Measurements from ENCODE around the gene CLCN3.

The CLCN3 gene

DNA sequence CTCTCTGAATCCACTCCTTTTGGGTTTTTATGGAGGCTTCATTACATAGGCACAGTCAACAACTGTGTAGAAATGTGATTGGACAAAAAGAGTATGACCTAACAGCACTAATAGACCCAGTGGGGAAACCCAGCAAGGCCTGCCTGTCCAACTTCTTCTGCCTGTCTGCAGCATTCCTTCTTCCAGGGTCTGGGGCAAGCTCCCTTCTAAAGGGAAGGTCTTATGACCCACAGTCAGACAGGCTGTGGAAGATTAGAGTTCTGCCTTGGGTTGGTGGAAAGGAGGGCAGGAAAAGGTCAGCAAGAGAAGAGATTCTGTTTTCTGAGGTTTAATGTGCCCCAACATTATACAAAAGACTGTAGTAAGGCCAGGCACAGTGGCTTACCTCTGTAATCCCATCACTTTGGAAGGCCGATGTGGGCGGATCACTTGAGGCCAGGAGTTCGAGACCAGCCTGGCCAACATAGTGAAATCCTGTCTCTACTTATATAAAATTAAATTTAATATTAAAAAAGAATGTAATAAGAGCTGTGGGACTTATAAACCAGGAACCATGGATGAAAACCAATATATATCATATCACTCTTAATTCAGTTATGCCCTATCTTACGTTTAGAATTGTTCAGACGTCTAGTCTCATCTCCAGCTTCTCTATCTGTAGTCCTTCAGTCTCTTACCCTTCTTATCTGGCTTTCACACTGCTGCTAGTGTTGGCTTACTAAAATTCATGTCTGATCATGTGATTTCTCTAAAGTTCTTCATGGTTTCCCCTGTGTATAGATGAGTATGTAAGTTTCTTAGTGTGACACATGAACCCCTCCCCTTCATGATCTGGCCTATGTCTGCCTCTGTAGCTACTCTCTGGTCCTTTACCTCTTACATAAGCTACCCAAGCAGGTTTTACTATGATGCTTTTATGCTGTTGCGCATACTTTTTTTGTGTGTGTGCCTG is 6.2 kb downstream of the CLCN3 start:
- H3K9me3 Mint-ChIP-seq = no peaks in the 10 kb centered on the region
- H3K27ac Mint-ChIP-seq = peak overlapping the region; percentile 58
- H3K36me3 Mint-ChIP-seq (ENCODE audit: low read depth) = peaks cover 19% of the 10 kb centered on the region
- H3K27me3 Mint-ChIP-seq = no peaks in the 10 kb centered on the region
- H3K4me1 Mint-ChIP-seq (ENCODE audit: low read depth) = peaks cover 56% of the 10 kb centered on the region
- no peak overlapping the region for H3K4me3 Mint-ChIP-seq

DNA sequence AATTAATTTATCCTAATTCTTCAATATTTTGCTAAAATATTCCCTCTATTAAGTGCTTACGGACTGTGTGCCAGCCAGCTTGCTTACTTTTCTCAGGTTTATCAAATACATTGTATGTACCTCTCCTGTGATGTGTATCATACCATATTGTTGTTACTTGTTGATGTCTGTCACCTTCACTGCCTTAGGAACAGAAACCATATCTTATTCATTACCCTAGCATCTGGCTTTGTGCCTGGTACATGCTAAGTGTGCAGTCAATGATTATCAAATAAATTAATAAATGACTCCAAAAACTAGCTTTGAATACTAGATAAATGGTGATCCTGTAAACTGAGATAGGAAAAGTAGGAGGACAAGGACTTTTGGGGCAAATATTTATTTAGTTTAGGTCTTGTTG is 6.9 kb downstream of the CLCN3 start:
- Mint-ChIP-seq H3K27ac (peak overlapping the region; percentile 19), H3K4me1 (ENCODE audit: low read depth) (peaks cover 49% of the 10 kb centered on the region), H3K9me3 (no peaks in the 10 kb centered on the region), H3K4me3 (no peak overlapping the region), H3K36me3 (ENCODE audit: low read depth) (peaks cover 20% of the 10 kb centered on the region), H3K27me3 (no peaks in the 10 kb centered on the region)

DNA sequence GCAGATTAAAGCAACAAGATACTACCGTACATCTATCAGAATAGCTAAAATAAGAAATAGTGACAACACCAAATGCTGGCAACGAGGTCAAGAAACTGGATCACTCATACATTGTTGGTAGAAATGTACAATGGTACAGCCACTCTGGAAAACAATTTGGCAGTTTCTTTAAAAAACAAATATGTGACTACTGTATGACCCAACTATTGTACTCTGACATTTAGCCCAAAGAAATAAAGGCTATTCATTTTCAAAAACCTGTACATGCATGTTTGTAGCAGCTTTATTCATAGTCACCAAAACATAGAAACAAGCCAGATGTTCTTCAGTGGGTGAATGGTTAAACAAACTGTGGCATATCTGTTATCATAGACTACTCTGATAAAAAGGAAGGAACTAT is 8.2 kb downstream of the CLCN3 start:
- Mint-ChIP-seq H3K27ac (no peak overlapping the region), H3K27me3 (no peaks in the 10 kb centered on the region), H3K9me3 (no peaks in the 10 kb centered on the region), H3K36me3 (ENCODE audit: low read depth) (peaks cover 19% of the 10 kb centered on the region), H3K4me3 (no peak overlapping the region), H3K4me1 (ENCODE audit: low read depth) (peaks cover 36% of the 10 kb centered on the region)

DNA sequence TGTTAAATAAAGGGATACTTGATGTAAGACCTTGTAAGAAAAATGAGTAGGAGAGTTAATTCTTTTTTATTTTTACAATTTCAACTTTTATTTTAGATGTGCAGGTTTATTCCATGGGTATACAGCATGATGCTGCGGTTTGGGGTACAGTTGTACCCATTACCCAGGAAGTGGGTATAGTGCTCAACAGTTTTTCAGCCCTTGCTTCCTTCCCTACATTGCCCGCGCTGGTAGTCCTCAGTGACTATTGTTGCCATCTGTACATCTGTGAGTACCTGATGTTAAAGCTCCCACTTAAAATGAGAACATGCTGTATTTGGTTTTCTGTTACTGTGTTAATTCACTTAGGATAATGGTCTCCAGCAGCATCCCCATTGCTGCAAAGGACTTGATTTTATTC is 9.7 kb downstream of the CLCN3 start:
- Mint-ChIP-seq H3K4me1 (ENCODE audit: low read depth) (peaks cover 36% of the 10 kb centered on the region), H3K27ac (no peak overlapping the region)

DNA sequence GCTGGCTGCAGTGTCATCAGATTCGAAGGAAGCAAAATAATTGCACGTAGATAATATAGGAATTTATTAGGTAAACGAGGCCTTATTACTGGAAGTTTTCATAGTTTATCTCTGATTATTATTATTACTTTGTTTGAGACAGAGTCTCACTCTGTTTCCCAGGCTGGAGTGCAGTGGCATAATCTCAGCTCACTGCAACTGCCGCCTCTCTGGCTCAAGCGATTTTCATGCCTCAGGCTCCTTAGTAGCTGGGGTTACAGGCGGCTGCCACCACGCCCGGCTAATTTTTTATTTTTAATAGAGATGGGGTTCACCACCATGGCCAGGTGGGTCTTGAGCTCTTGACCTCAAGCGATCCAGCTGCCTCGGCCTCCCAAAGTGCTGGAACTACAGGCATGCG is 12.5 kb downstream of the CLCN3 start:
- peaks cover 15% of the 10 kb centered on the region for H3K4me1 Mint-ChIP-seq (ENCODE audit: low read depth)

More for the DNA sequence above, 9.7 kb downstream of the CLCN3 start:
- no peaks in the 10 kb centered on the region for H3K27me3 Mint-ChIP-seq
- peaks cover 14% of the 10 kb centered on the region for H3K36me3 Mint-ChIP-seq (ENCODE audit: low read depth)
- H3K9me3 Mint-ChIP-seq = no peaks in the 10 kb centered on the region
- no peak overlapping the region for H3K4me3 Mint-ChIP-seq

DNA sequence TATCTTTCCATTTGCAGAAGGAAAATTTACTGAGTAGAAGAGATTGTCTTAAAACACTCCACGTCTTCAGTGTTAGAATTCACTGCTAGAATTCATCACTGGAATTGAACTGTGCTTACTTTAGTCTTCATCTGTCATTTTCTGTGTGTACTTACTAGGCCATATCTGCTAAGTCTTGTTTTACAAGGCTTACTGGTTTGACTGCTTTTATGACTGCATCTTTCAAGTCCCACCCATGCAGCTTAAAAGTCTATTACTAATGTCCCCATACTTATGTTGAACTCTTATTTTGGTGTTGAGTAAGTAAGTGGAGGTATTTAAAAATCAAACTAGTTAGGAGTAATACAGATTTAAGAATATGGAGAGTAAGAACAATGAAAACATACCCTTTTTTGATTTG is 14.6 kb downstream of the CLCN3 start:
- peaks cover 7% of the 10 kb centered on the region for H3K4me1 Mint-ChIP-seq (ENCODE audit: low read depth)
- no peak overlapping the region for H3K4me3 Mint-ChIP-seq
- H3K27me3 Mint-ChIP-seq = no peaks in the 10 kb centered on the region
- H3K9me3 Mint-ChIP-seq = no peaks in the 10 kb centered on the region
- H3K36me3 Mint-ChIP-seq (ENCODE audit: low read depth) = peaks cover 32% of the 10 kb centered on the region
- H3K27ac Mint-ChIP-seq = no peak overlapping the region

More for the DNA sequence above, 12.5 kb downstream of the CLCN3 start:
- Mint-ChIP-seq H3K4me3 (no peak overlapping the region), H3K9me3 (no peaks in the 10 kb centered on the region), H3K27ac (no peak overlapping the region), H3K27me3 (no peaks in the 10 kb centered on the region), H3K36me3 (ENCODE audit: low read depth) (peaks cover 22% of the 10 kb centered on the region)

DNA sequence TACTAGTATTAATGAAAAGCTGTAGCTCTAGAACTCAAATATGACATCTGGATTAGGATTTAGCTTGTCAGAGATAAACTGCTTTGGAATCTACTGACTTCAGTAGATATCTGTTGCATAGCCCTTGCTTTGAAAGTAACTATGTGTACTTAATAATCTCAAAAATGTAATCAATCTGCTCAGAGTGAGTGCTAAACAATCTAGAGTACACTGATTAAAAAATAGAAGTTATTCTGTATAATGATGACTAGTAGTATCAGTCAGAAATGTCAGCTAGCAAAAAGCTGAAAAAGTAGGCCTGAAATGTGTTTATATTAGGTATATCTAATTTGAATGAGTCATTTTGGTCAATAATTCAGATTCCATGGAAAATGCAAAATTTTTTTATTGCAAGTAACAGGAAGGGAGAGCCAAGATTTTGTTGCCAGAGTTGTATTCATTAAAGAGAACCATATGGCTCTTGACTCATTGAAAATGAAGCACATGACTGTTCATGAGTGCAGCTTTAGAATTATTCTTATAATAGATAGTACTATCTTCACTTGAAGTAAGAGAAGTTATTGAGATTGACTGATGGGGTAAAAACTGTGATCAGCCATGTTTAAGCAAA is 20.0 kb downstream of the CLCN3 start:
- Mint-ChIP-seq H3K27ac (no peak overlapping the region), H3K27me3 (no peaks in the 10 kb centered on the region), H3K9me3 (no peaks in the 10 kb centered on the region), H3K4me1 (ENCODE audit: low read depth) (no peaks in the 10 kb centered on the region), H3K4me3 (no peak overlapping the region), H3K36me3 (ENCODE audit: low read depth) (peaks cover 50% of the 10 kb centered on the region)

DNA sequence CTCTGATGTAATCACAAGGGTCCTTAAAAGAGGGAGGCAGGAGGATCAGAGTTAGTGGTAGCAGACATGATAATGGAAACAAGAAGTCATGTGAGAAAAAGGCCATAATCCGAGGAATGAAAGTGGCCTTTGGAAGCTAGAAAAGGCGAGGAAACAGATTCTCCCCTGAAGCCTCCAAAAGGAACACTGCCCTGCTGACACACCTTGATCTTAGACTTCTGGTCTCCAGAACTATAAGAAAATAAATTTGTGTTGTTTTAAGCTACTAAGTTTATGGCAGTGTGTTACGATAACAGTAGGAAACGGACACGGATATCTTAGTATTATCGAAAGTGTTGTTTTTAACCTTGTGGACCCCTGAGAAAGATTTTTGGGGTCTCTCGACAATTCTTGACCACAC is 24.4 kb downstream of the CLCN3 start:
- no peaks in the 10 kb centered on the region for H3K9me3 Mint-ChIP-seq
- no peak overlapping the region for H3K4me3 Mint-ChIP-seq
- H3K27me3 Mint-ChIP-seq = no peaks in the 10 kb centered on the region
- no peak overlapping the region for H3K27ac Mint-ChIP-seq
- peaks cover 1% of the 10 kb centered on the region for H3K4me1 Mint-ChIP-seq (ENCODE audit: low read depth)
- peaks cover 28% of the 10 kb centered on the region for H3K36me3 Mint-ChIP-seq (ENCODE audit: low read depth)

DNA sequence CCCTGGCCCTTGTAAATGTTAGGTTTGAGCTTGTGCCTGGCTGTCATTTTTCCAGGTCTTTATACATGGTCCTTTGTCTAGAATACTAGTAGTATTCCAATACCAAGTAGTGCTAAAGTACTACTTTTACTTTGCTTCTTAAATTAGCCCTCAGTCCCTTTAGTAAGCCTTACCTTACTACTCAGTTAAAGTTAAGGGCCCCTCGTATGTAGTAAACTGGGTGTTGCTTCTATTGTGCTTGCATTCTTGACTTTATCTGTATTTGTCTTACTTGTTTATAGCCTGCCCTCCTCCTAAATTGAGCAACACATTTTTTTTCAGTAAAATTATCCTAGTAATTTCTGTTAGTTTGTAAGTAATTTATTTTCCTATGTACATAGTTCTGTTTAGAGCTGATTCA is 25.2 kb downstream of the CLCN3 start:
- no peak overlapping the region for H3K27ac Mint-ChIP-seq
- peaks cover 7% of the 10 kb centered on the region for H3K4me1 Mint-ChIP-seq (ENCODE audit: low read depth)
- H3K27me3 Mint-ChIP-seq = no peaks in the 10 kb centered on the region
- no peak overlapping the region for H3K4me3 Mint-ChIP-seq
- H3K9me3 Mint-ChIP-seq = no peaks in the 10 kb centered on the region
- peaks cover 23% of the 10 kb centered on the region for H3K36me3 Mint-ChIP-seq (ENCODE audit: low read depth)

DNA sequence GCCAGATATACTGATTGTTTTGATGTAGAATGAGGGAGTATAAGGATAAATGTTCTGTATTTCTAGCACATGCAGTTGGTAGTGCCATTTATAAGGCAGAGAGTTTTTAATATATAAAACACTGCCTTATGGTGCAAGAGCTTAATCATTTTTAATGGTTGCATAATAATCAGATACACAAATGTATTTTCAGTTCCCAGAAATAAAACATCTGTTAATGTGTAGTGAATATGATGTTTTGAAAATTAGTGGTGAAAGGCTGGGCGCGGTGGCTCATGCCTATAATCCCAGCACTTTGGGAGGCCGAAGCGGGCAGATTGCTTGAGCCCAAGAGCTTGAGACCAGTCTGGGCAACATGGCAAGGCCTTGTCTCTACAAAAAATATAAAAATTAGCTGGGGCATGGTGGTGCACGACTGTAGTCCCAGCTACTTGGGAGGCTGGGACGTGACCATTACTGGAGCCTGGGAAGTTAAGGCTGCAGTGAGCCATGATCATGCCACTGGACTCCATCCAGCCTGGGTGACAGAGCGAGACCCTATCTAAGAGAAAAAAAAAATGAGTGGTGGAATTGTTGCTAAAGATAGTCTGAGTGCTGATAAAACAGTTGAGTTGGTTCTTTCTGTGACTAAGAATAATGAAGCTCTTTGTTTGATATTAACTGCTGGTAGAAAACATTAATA is 29.3 kb downstream of the CLCN3 start:
- H3K4me3 Mint-ChIP-seq = no peak overlapping the region
- peaks cover 22% of the 10 kb centered on the region for H3K4me1 Mint-ChIP-seq (ENCODE audit: low read depth)
- H3K27me3 Mint-ChIP-seq = no peaks in the 10 kb centered on the region
- H3K36me3 Mint-ChIP-seq (ENCODE audit: low read depth) = peaks cover 23% of the 10 kb centered on the region
- no peak overlapping the region for H3K27ac Mint-ChIP-seq
- no peaks in the 10 kb centered on the region for H3K9me3 Mint-ChIP-seq

DNA sequence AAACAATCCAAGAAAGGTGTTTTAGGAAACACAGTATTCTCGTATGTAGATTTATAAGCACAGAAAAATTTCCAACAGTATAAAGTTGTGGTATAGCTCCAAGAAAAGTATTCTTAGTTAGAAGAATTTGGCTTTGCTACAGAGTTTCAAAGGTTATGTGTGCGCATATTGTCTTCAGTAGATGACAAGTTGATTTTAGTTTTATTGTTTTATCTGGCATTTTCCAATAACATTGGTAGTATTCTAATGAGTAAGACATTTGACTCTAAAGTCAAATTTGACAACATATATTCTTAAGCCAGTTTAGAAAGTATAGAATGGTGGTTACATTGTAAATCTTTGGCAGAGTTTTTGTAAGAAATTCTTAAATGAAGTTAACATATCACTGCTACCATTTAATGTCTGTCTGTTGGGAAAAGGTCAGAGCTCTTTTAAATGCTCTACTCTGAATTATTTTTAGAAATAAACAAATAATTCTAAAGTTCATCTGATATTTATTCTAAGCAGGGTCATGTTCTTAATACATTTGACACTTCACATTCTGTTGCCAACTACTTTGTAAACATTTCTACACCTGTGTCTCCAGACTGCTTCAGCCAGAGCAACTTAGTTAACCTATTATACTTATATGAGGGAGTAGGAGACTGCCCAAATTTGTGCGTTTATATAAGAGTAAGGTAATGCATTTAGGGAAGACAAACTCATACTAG is 30.0 kb downstream of the CLCN3 start:
- Mint-ChIP-seq H3K4me1 (ENCODE audit: low read depth) (peaks cover 22% of the 10 kb centered on the region), H3K36me3 (ENCODE audit: low read depth) (peaks cover 26% of the 10 kb centered on the region), H3K9me3 (no peaks in the 10 kb centered on the region), H3K27me3 (no peaks in the 10 kb centered on the region), H3K27ac (no peak overlapping the region), H3K4me3 (no peak overlapping the region)

DNA sequence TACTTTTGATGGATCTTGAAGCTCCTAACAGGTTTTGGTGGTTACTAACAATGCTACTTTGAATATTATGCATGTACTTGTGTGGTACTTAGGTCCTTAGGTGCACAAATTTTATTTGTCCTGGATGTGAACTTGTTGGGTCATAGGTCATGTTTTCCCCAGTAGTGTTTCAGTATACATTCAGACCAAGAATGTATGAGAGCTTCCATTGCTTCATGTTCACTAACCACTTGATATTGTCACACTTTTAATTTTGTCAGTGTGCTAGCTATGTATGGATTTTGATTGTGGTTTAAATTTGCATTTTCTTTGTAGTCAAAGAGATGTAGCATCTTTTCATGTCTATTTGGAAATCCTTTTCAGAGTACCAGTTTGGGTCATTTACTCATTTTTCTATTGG is 32.2 kb downstream of the CLCN3 start:
- peaks cover 22% of the 10 kb centered on the region for H3K4me1 Mint-ChIP-seq (ENCODE audit: low read depth)
- H3K36me3 Mint-ChIP-seq (ENCODE audit: low read depth) = peaks cover 36% of the 10 kb centered on the region
- no peaks in the 10 kb centered on the region for H3K27me3 Mint-ChIP-seq
- H3K4me3 Mint-ChIP-seq = no peak overlapping the region
- H3K9me3 Mint-ChIP-seq = no peaks in the 10 kb centered on the region
- no peak overlapping the region for H3K27ac Mint-ChIP-seq

DNA sequence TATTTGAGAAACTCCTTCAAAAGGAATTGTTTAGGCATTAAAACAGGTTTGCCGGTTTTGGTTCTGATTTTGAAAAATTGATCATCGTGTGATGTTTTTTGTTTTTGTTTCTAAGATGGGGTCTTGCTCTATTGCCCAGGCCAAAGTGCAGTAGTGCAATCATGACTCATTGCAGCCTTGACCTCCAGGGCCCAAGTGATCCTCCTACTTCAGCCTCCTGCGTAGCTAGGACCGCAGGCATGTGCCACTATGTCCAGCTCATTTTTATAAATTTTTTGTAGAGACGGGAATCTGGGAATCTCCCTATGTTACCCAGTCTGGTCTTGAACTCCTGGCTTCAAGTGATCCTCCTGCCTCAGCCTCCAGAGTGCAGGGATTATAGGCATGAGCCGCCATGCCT is 35.0 kb downstream of the CLCN3 start:
- Mint-ChIP-seq H3K9me3 (no peaks in the 10 kb centered on the region), H3K4me1 (ENCODE audit: low read depth) (peaks cover 31% of the 10 kb centered on the region), H3K36me3 (ENCODE audit: low read depth) (peaks cover 31% of the 10 kb centered on the region), H3K4me3 (no peak overlapping the region), H3K27me3 (no peaks in the 10 kb centered on the region), H3K27ac (no peak overlapping the region)

DNA sequence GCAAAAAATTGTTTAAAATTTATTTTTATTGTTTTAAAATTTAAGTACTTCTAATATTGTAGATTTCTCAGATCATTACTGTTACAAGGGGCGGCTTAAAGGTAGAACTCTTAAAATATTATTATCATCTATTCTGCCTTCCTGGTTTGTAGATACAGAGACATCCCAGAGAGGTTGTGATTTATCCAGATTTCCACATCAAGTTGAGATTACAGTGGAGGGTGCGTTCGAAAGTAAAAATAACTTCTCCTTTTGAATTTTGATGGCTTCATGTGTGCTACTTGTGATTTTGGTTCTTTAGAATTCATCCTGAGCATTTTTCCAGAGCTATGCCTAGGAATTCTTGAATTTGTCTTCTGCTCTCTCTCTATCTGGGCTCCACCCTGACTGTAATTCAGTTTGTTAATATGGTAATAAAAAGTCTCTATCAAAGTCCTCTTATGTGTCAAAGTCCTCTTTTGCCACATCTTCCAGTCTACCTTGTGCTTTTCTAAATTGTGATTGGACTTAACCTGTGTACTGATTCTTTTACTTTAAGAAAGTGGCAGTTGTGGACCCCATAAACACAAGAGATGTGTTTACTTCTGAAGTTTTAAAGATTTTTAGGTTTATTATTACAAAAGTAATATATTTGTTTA is 37.2 kb downstream of the CLCN3 start:
- Mint-ChIP-seq H3K4me1 (ENCODE audit: low read depth) (peaks cover 31% of the 10 kb centered on the region), H3K27ac (no peak overlapping the region), H3K27me3 (no peaks in the 10 kb centered on the region), H3K9me3 (no peaks in the 10 kb centered on the region), H3K36me3 (ENCODE audit: low read depth) (peaks cover 24% of the 10 kb centered on the region), H3K4me3 (no peak overlapping the region)

Measured in stimulated activated naive CD8-positive, alpha-beta T cell treated with anti-CD3 and anti-CD28 coated beads, Interleukin-15, Interleukin-2, amounts not matched to agents 100 ng/mL and 50 ng/mL, for 24 hours (primary cell).